Right lobe of liver (tissue), 6 donors: ENCODE data around the gene NUCB1. TPM values are rescaled to one million over a fixed set of nuclear protein-coding genes. Genes with fewer than 3 reads are reported as not detected.
"Not testable (repeated sequence)": the region's sequence is repeated elsewhere in the genome, so short reads cannot be mapped to it uniquely, and the experiment has no call there.

Experiments used
- ATAC-seq, 4 donors: fragments of 200-7000 bp; cut with Tn5 transposase; one replicate each; pipeline ENCODE4 v1.9.1; 2020; ENCODE audit warnings: mild to moderate bottlenecking in 4 of 4, moderate library complexity in 4 of 4
- DNase-seq, 3 donors: peaks; one replicate each; pipeline ENCODE4 v3.0.0-alpha.2; 2020
- H3K27ac ChIP-seq, 3 donors: fragments of 200-600 bp; one replicate each; pipeline ENCODE4 v1.8.0; 2022
- H3K27me3 ChIP-seq, 2 donors: fragments of 200-600 bp; one replicate each; pipeline ENCODE4 v1.8.0; 2022
- H3K36me3 ChIP-seq, 4 donors: fragments of 200-600 bp; sonication (generic) in 1 of 4; one replicate each; pipeline versions ENCODE4 v1.5.1 to v1.8.0; 2017 to 2022; ENCODE audit warnings: control low read depth in 1 of 4
- H3K4me1 ChIP-seq, 4 donors: fragments of 200-600 bp; sonication (generic) in 1 of 4; one replicate each; pipeline versions ENCODE4 v1.5.1 to v1.8.0; 2017 to 2022; ENCODE audit warnings: control low read depth in 1 of 4
- H3K4me3 ChIP-seq, 3 donors: fragments of 200-600 bp; one replicate each; pipeline ENCODE4 v1.8.0; 2022
- H3K9me3 ChIP-seq, 4 donors: fragments of 200-600 bp; sonication (generic) in 1 of 4; one replicate each; pipeline versions ENCODE4 v1.5.1 to v1.8.0; 2017 to 2022; ENCODE audit warnings: control low read depth in 1 of 4
- CTCF ChIP-seq, 4 donors: fragments of 200-600 bp in 3 of 4; fragments of 450-650 bp in 1 of 4; IDR thresholded peaks; one replicate each; pipeline versions ENCODE4 v1.5.1 to v1.8.0; 2016 to 2022; ENCODE audit warnings: antibody characterized with exemption in 4 of 4, mild to moderate bottlenecking in 2 of 4
- POLR2A ChIP-seq: fragments of 450-650 bp; IDR thresholded peaks from one replicate; pipeline ENCODE4 v1.6.1; 2017; ENCODE audit warnings: antibody characterized with exemption, mild to moderate bottlenecking
- WGBS: methylation state at CpG from one replicate; pipeline ENCODE4 v1.1.6; 2018; ENCODE audit warnings: low coverage, low lambda C conversion rate; ENCODE audit not compliant: insufficient coverage; ENCODE audit errors: missing lambda C conversion rate; 5-methylcytosine and 5-hydroxymethylcytosine counted together
- intact Hi-C, 2 donors: fragments of 100-400 bp; cut with DNase I; formaldehyde crosslinking; loops; one replicate each; pipeline versions ENCODE4 v1.11.2 to v1.14.1; 2022
- total RNA-seq, 6 experiments: library from RNA; depleted of rRNA in 2 of 6; stranded (reverse); fragments of >200 nt in 2 of 6; fragmentation: NEBNext Ultra II Directional in 3 of 6; extraction: Animal tissue kit (Norgen Biotek cat#: 25700) in 3 of 6; gene quantifications; one replicate each; pipeline versions ENCODE4 v1.1.0 to v1.2.4, GENCODE V29; 2016 to 2023
- donor health status: DM: no; HTN: yes; CAD: no.
- donor health status: DM: no; HTN: no; CAD: no.
- donor health status: DM: no; HTN: no; CAD: no.
- donor health status: DM: no; HTN: yes; CAD: no.
- donor health status: DM: no; HTN: yes; CAD: no.

NUCB1 gene
- total RNA-seq, 6 experiments from 2014 or later, result 306 to 376 (median 349) TPM

GRCh38 chr19:48913114-48913889, 13.2 kb downstream of the NUCB1 start:
- peak in 1 of 4 donors; percentile 28 for ATAC-seq
- peaks cover 6 to 67% (median 48%) of the 10 kb centered on the region in 4 donors for H3K36me3 ChIP-seq
- H3K4me1 ChIP-seq, result peaks cover 0 to 7% (median 3%) of the 10 kb centered on the region in 4 donors
- TF ChIP-seq POLR2A (no peak), CTCF (IDR thresholded peaks at IDR 0.05) (no peak)
- DNase-seq, result no peak
- H3K4me3 ChIP-seq, result no peak overlapping the region
- H3K9me3 ChIP-seq, result no peaks in the 10 kb centered on the region
- no peak overlapping the region for H3K27ac ChIP-seq
- intact Hi-C loops, result no loop called here
- WGBS, result 90% methylated on average over 2 of the region's 9 CpGs
- H3K27me3 ChIP-seq, result no peaks in the 10 kb centered on the region

GRCh38 chr19:48914181-48914580, 14.1 kb downstream of the NUCB1 start:
- DNase-seq, result no peak

GRCh38 chr19:48915757-48916156, 15.6 kb downstream of the NUCB1 start:
- no peaks in the 10 kb centered on the region for H3K4me1 ChIP-seq
- WGBS, result 77% methylated on average over 8 of the region's 8 CpGs
- no peaks in the 10 kb centered on the region for H3K9me3 ChIP-seq
- intact Hi-C loops, result no loop called here
- TF ChIP-seq POLR2A (no peak), CTCF (IDR thresholded peaks at IDR 0.05) (no peak)
- H3K27ac ChIP-seq, result no peak overlapping the region
- H3K4me3 ChIP-seq, result no peak overlapping the region
- peaks cover 2 to 73% (median 50%) of the 10 kb centered on the region in 4 donors for H3K36me3 ChIP-seq
- no peak for ATAC-seq
- DNase-seq, result no peak
- no peaks in the 10 kb centered on the region for H3K27me3 ChIP-seq

More at GRCh38 chr19:48914181-48914580, 14.1 kb downstream of the NUCB1 start:
- Histone ChIP-seq H3K9me3 (no peaks in the 10 kb centered on the region), H3K27ac (no peak overlapping the region), H3K4me3 (no peak overlapping the region), H3K36me3 (peaks cover 6 to 76% (median 54%) of the 10 kb centered on the region in 4 donors), H3K4me1 (peaks cover 0 to 3% (median under 1%) of the 10 kb centered on the region in 4 donors), H3K27me3 (no peaks in the 10 kb centered on the region)
- intact Hi-C loops, result no loop called here
- WGBS, result 87% methylated on average over 7 of the region's 8 CpGs
- TF ChIP-seq POLR2A, result no peak
- ATAC-seq, result no peak

GRCh38 chr19:48918071-48918470, 18.0 kb downstream of the NUCB1 start:
- H3K4me1 ChIP-seq, result no peaks in the 10 kb centered on the region
- H3K4me3 ChIP-seq, result no peak overlapping the region
- DNase-seq (no peak), ATAC-seq (no peak)
- no peaks in the 10 kb centered on the region for H3K27me3 ChIP-seq
- peaks cover 3 to 70% (median 41%) of the 10 kb centered on the region in 4 donors for H3K36me3 ChIP-seq
- H3K27ac ChIP-seq, result no peak overlapping the region
- intact Hi-C loops, result no loop called here
- H3K9me3 ChIP-seq, result no peaks in the 10 kb centered on the region
- TF ChIP-seq CTCF (IDR thresholded peaks at IDR 0.05) (no peak), POLR2A (no peak)
- 100% methylated on average over 1 of the region's 6 CpGs for WGBS

- no peak overlapping the region for H3K27ac ChIP-seq
- H3K27me3 ChIP-seq, result no peaks in the 10 kb centered on the region
- intact Hi-C loops, result no loop called here
- H3K4me3 ChIP-seq, result no peak overlapping the region
- DNase-seq (no peak), ATAC-seq (peak; percentile 21 to 41 (median 39))
- 79% methylated on average over 8 of the region's 18 CpGs for WGBS
- peaks cover 3 to 64% (median 35%) of the 10 kb centered on the region in 4 donors for H3K36me3 ChIP-seq
- no peaks in the 10 kb centered on the region for H3K4me1 ChIP-seq
- no peak for TF ChIP-seq POLR2A
- TF ChIP-seq CTCF (IDR thresholded peaks at IDR 0.05), result no peak
- H3K9me3 ChIP-seq, result no peaks in the 10 kb centered on the region
These were observed 18.7 kb downstream of the NUCB1 start for GRCh38 chr19:48918801-48919247.

- H3K27ac ChIP-seq, H3K27me3 ChIP-seq, DNase-seq, H3K4me1 ChIP-seq, intact Hi-C loops, H3K9me3 ChIP-seq, ATAC-seq, H3K4me3 ChIP-seq: not testable (repeated sequence)
- WGBS, result 100% methylated on average over 6 of the region's 8 CpGs
- peaks cover 3 to 59% (median 32%) of the 10 kb centered on the region in 4 donors for H3K36me3 ChIP-seq
These were observed 19.2 kb downstream of the NUCB1 start for GRCh38 chr19:48919271-48919670.
